ENCODE measurements around the gene CDK9. TPM values are rescaled to one million over a fixed set of nuclear protein-coding genes. Genes with fewer than 3 reads are reported as not detected.

Gene CDK9
- total and polyA plus RNA-seq, 10 of the 15 experiments (the other 5 are each of a cell fraction or from before 2014, with no cell fraction given), result 7.3 to 92.6 (median 51.6) TPM

GRCh38 chr9:127773981-127774380 lies 11.9 kb upstream of the CDK9 start:
- no peak overlapping the region for H3K9ac ChIP-seq (ENCODE audit: control insufficient read depth, insufficient read depth, low read length)
- intact Hi-C loops (cut with micrococcal nuclease; ENCODE audit: unreplicated experiment), result no loop called here
- TF ChIP-seq CBFB (IDR thresholded peaks at IDR 0.05; ENCODE audit: low read depth), result no peak
- no peak for TF ChIP-seq TARDBP (IDR thresholded peaks at IDR 0.05; ENCODE audit: borderline replicate concordance)
- TF ChIP-seq SRF (IDR thresholded peaks at IDR 0.05; ENCODE audit: low read depth in 2 of 2, low read length in 2 of 2), result no peak
- TF ChIP-seq CREM (IDR thresholded peaks at IDR 0.05; ENCODE audit: low read depth), result no peak
- TF ChIP-seq BRCA1 (IDR thresholded peaks at IDR 0.05; ENCODE audit: low read depth, low read length), result no peak
- no peak for TF ChIP-seq ATF7 (IDR thresholded peaks at IDR 0.05; ENCODE audit: low read depth)
- TF ChIP-seq NR2F1 (conservative IDR thresholded peaks at IDR 0.05), result no peak
- TF ChIP-seq NFXL1 (IDR thresholded peaks at IDR 0.05; ENCODE audit: borderline replicate concordance), result no peak
- no peak for TF ChIP-seq EGR1 (IDR thresholded peaks at IDR 0.05; ENCODE audit: borderline replicate concordance in 1 of 2, low read depth in 2 of 2, low read length in 2 of 2)
- no peak for TF ChIP-seq NRF1 (conservative IDR thresholded peaks at IDR 0.05; ENCODE audit: low read depth, low read length)
- no peak for TF ChIP-seq ATF2 (IDR thresholded peaks at IDR 0.05; ENCODE audit: low read length)
- TF ChIP-seq RELA (IDR thresholded peaks at IDR 0.05; ENCODE audit: borderline replicate concordance, partially characterized antibody), result no peak
- TF ChIP-seq NFYB (IDR thresholded peaks at IDR 0.05; ENCODE audit: insufficient read depth, low read depth, low read length), result no peak
- TF ChIP-seq SIX5 (IDR thresholded peaks at IDR 0.05; ENCODE audit: low read depth, low read length, severe bottlenecking), result no peak
- TF ChIP-seq NFIC (IDR thresholded peaks at IDR 0.05; ENCODE audit: low read depth, low read length), result no peak
- no peak for TF ChIP-seq BMI1 (IDR thresholded peaks at IDR 0.05; ENCODE audit: borderline replicate concordance)
- no peak for TF ChIP-seq MAX (IDR thresholded peaks at IDR 0.05; ENCODE audit: low read depth, low read length)
- no peak for TF ChIP-seq IKZF1 (conservative IDR thresholded peaks at IDR 0.05)
- POLR2A ChIA-PET, result interaction anchor here (0.9 to 1.0 kb wide), 2 partner anchors 11 to 39 kb away, joined by 3 to 4 read pairs; no protein-coding TSS in a partner anchor
- no peaks in the 10 kb centered on the region for H3K27me3 ChIP-seq (replicated peaks in 1 of 2; ENCODE audit: control insufficient read depth in 2 of 2, insufficient read depth in 2 of 2, low read length in 1 of 2)
- ATAC-seq (no peak), FAIRE-seq (no peak), DNase-seq (ENCODE audit: low read depth, low spot score) (no peak)
- CTCF ChIA-PET, result interaction anchor here (9.2 kb wide), 1 partner anchor 10 kb away, joined by 75 read pairs; the partner anchor contains the start of gene CDK9
- SMC1A ChIA-PET (ENCODE audit: uncharacterized antibody, unreplicated experiment), result no interaction called here
- H3K27ac ChIP-seq (ENCODE audit: control insufficient read depth, insufficient read depth), result no peak overlapping the region
- no peak overlapping the region for H3K4me3 ChIP-seq
- RAD21 ChIA-PET (ENCODE audit: unreplicated experiment), result no interaction called here
- H3K9me3 ChIP-seq (replicated peaks; ENCODE audit: control insufficient read depth, insufficient read depth, low read length), result no peaks in the 10 kb centered on the region
- H4K20me1 ChIP-seq (ENCODE audit: control insufficient read depth, insufficient read depth), result peaks cover under 1% of the 10 kb centered on the region; the same call in 1 of the 2 replicates
- no TSS peak for BruUV-seq (replicated peaks)
- in situ Hi-C loops (cut with MboI), result no loop called here
- 93% methylated on average over 10 of the region's 10 CpGs for WGBS (ENCODE audit: insufficient coverage, insufficient replicate concordance, low lambda C conversion rate, missing lambda C conversion rate)
- H3K4me2 ChIP-seq (ENCODE audit: control insufficient read depth, insufficient read depth), result no peak overlapping the region
- H3K79me2 ChIP-seq (ENCODE audit: control insufficient read depth, insufficient read depth, low read length), result peaks cover 44% of the 10 kb centered on the region
- H3K4me1 ChIP-seq (ENCODE audit: control insufficient read depth, insufficient read depth, low read length), result peaks cover 20% of the 10 kb centered on the region
- H3K36me3 ChIP-seq (ENCODE audit: control insufficient read depth in 2 of 2, insufficient read depth in 2 of 2, low read length in 1 of 2), result peaks cover 0 to 8% of the 10 kb centered on the region in 2 experiments; a peak in 2 of 4 replicates
- H2AFZ ChIP-seq (ENCODE audit: control insufficient read depth, low read depth, low read length), result no peak overlapping the region
